Right atrium auricular region (tissue), 2 donors: Measurements from ENCODE around the gene COA7. TPM values are rescaled to one million over a fixed set of nuclear protein-coding genes. Genes with fewer than 3 reads are reported as not detected.

Experiments used
- DNase-seq: peaks from one replicate; pipeline ENCODE4 v3.0.0-alpha.2; 2019; ENCODE audit warnings: low spot score
- H3K27ac ChIP-seq, 2 donors: fragments of 200-600 bp; sonication (generic); 1 replicate in 1 of 2; 2 replicates in 1 of 2; pipeline ENCODE4 v1.5.1; 2016 to 2019
- H3K27me3 ChIP-seq, 2 donors: fragments of 200-600 bp; sonication (generic); one replicate each; pipeline versions ENCODE4 v1.5.1 to v1.6.0; 2017 to 2019
- H3K36me3 ChIP-seq: fragments of 200-600 bp; sonication (generic); one replicate; pipeline ENCODE4 v1.5.1; 2016
- H3K4me1 ChIP-seq, 2 donors: fragments of 200-600 bp; sonication (generic); one replicate each; pipeline versions ENCODE4 v1.5.1 to v1.6.0; 2017 to 2019
- H3K4me3 ChIP-seq, 2 donors: fragments of 200-600 bp; sonication (generic); 1 replicate in 1 of 2; 2 replicates in 1 of 2; pipeline ENCODE4 v1.5.1; 2017 to 2019; ENCODE audit warnings: mild to moderate bottlenecking in 1 of 2, moderate library complexity in 1 of 2
- H3K9me3 ChIP-seq, 2 donors: fragments of 200-600 bp; sonication (generic); one replicate each; pipeline ENCODE4 v1.5.1; 2019
- CTCF ChIP-seq, 2 donors: fragments of 200-600 bp; sonication (generic); IDR thresholded peaks; one replicate each; pipeline ENCODE4 v1.5.1; 2019; ENCODE audit warnings: antibody characterized with exemption in 2 of 2
- total RNA-seq, 2 donors: library from RNA; depleted of rRNA; stranded (reverse); fragments of >200 nt; gene quantifications; one replicate each; pipeline ENCODE4 v1.1.0, GENCODE V29; 2016

COA7 gene
- total RNA-seq, 2 donors from 2014 or later, result 8.7 to 10.6 TPM

- H3K27ac ChIP-seq, result no peak overlapping the region
- no peaks in the 10 kb centered on the region for H3K27me3 ChIP-seq
- H3K4me1 ChIP-seq, result no peaks in the 10 kb centered on the region
- TF ChIP-seq CTCF (IDR thresholded peaks at IDR 0.05), result no peak
- no peak for DNase-seq
- no peaks in the 10 kb centered on the region for H3K36me3 ChIP-seq
- H3K9me3 ChIP-seq, result no peaks in the 10 kb centered on the region
- no peak overlapping the region for H3K4me3 ChIP-seq
Observed at GRCh38 chr1:52659356-52659755, 38.8 kb downstream of the COA7 start.

GRCh38 chr1:52658795-52659194 lies 39.4 kb downstream of the COA7 start:
- H3K36me3 ChIP-seq, result no peaks in the 10 kb centered on the region
- no peak for TF ChIP-seq CTCF (IDR thresholded peaks at IDR 0.05)
- H3K4me3 ChIP-seq, result no peak overlapping the region
- no peaks in the 10 kb centered on the region for H3K4me1 ChIP-seq
- no peaks in the 10 kb centered on the region for H3K9me3 ChIP-seq
- H3K27me3 ChIP-seq, result no peaks in the 10 kb centered on the region
- no peak overlapping the region for H3K27ac ChIP-seq
- no peak for DNase-seq

- Histone ChIP-seq H3K4me3 (no peak overlapping the region), H3K4me1 (no peaks in the 10 kb centered on the region), H3K36me3 (no peaks in the 10 kb centered on the region), H3K27me3 (no peaks in the 10 kb centered on the region), H3K9me3 (no peaks in the 10 kb centered on the region), H3K27ac (no peak overlapping the region)
- no peak for TF ChIP-seq CTCF (IDR thresholded peaks at IDR 0.05)
- no peak for DNase-seq
Observed at GRCh38 chr1:52657702-52658101, 40.4 kb downstream of the COA7 start.

- DNase-seq, result no peak
- Histone ChIP-seq H3K27me3 (no peaks in the 10 kb centered on the region), H3K27ac (no peak overlapping the region), H3K4me1 (no peaks in the 10 kb centered on the region), H3K36me3 (no peaks in the 10 kb centered on the region), H3K4me3 (no peak overlapping the region), H3K9me3 (no peaks in the 10 kb centered on the region)
- TF ChIP-seq CTCF (IDR thresholded peaks at IDR 0.05), result no peak
Observed at GRCh38 chr1:52654063-52654462, 44.1 kb downstream of the COA7 start.

- no peak for DNase-seq
- H3K9me3 ChIP-seq, result no peaks in the 10 kb centered on the region
- no peaks in the 10 kb centered on the region for H3K27me3 ChIP-seq
- H3K36me3 ChIP-seq, result no peaks in the 10 kb centered on the region
- no peaks in the 10 kb centered on the region for H3K4me1 ChIP-seq
- no peak for TF ChIP-seq CTCF (IDR thresholded peaks at IDR 0.05)
- H3K27ac ChIP-seq, result no peak overlapping the region
- no peak overlapping the region for H3K4me3 ChIP-seq
Observed at GRCh38 chr1:52653207-52653849, 44.8 kb downstream of the COA7 start.

- H3K4me1 ChIP-seq, result no peaks in the 10 kb centered on the region
- DNase-seq, result no peak
- no peak overlapping the region for H3K27ac ChIP-seq
Observed at GRCh38 chr1:52651904-52652303, 46.2 kb downstream of the COA7 start.

More at GRCh38 chr1:52651904-52652303, 46.2 kb downstream of the COA7 start:
- TF ChIP-seq CTCF (IDR thresholded peaks at IDR 0.05), result no peak
- Histone ChIP-seq H3K36me3 (no peaks in the 10 kb centered on the region), H3K9me3 (no peaks in the 10 kb centered on the region), H3K4me3 (no peak overlapping the region), H3K27me3 (no peaks in the 10 kb centered on the region)
